ENCODE results near the gene KLF15. TPM values are rescaled to one million over a fixed set of nuclear protein-coding genes. Genes with fewer than 3 reads are reported as not detected.

The KLF15 gene
- total RNA-seq, 1 donor from 2014 or later, result 44.6 TPM

DNA sequence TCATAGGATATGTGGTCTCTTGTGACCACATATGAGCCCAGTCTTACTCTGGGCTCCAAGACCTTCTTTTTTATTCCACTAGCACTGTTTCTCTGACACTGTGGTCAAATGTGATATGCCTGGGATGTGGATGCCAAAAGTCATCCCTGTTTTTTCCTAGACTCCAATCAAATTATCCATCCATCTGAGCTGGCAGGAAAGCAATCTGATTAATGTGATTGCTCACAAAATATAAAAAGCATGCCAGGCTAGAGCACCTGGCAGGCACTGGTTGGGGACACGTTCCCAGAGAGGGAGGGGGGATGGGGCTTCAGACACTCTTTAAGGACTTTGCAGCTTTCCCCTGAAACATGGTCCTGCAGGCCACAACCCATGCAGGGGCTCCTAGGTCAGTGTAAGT lies 34.4 kb upstream of the KLF15 start:
- no peak overlapping the region for H3K27ac ChIP-seq
- peaks cover 6% of the 10 kb centered on the region for H3K4me1 ChIP-seq
- DNase-seq (no peak), ATAC-seq (no peak)
- no peaks in the 10 kb centered on the region for H3K36me3 ChIP-seq
- no peaks in the 10 kb centered on the region for H3K9me3 ChIP-seq
- no peak for TF ChIP-seq CTCF (IDR thresholded peaks at IDR 0.05)
- no peak overlapping the region for H3K4me3 ChIP-seq
- H3K27me3 ChIP-seq, result peaks cover 13% of the 10 kb centered on the region
- intact Hi-C loops (cut with DNase I), result no loop called here

DNA sequence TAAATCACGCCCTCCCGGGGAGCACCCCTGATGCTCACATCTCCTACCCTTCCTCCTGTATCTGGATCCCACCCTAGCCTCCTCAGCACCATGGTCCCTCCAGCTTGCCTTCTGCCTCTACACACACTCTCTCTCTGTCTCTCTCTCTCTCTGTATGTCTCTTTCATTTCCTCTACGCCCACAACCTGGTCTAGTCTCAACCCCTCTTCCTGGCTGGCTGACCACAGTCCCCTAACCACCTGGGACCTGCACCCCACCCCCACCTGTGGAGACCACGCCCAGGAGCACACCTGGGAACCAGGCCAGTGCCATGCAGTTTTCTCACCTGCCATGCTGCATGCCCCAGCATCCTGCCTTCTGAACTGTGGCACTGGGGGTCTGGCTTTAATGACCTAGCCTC lies 33.5 kb upstream of the KLF15 start:
- Histone ChIP-seq H3K27me3 (peaks cover 13% of the 10 kb centered on the region), H3K36me3 (no peaks in the 10 kb centered on the region), H3K4me3 (no peak overlapping the region), H3K27ac (no peak overlapping the region), H3K4me1 (peaks cover 6% of the 10 kb centered on the region), H3K9me3 (no peaks in the 10 kb centered on the region)
- ATAC-seq (no peak), DNase-seq (no peak)
- no peak for TF ChIP-seq CTCF (IDR thresholded peaks at IDR 0.05)
- intact Hi-C loops (cut with DNase I), result no loop called here

DNA sequence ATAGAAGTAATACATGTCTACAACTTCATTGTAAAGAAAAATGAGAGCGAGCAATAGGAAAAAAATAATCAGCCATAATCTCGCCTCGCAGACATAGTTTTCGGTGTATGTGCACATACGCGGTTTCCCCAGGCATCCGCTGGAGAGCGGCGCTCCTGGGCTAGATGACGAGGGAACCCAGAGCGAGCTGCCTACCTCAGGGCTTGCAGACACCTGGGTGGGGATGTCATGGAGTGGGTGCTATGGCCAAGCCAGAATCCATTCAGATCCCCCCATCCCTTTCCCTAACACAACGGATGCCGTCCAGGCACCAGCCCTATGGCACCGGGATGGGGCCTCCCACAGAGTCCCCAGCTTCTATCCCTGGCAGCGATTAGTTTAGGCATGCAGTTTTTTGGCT lies 33.0 kb upstream of the KLF15 start:
- intact Hi-C loops (cut with DNase I), result no loop called here
- TF ChIP-seq CTCF (IDR thresholded peaks at IDR 0.05), result no peak
- DNase-seq, result no peak

DNA sequence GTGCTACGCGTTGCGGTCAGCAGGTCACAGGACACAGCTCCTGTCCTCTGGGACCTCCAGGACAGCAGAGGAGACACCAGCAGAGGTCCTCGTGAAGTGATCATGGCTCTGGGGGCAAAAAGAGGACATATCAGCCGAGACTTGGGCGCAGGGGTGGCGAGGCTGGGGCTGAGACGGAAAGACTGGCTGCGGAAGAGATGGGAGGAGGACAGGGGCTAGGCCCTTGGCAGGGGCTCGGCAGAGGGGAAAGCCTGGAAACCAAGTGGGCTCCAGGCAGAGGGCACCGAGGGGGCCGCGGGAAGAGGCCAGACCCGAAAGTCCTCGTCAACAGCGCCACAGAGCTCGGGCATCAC lies 32.6 kb upstream of the KLF15 start:
- Histone ChIP-seq H3K9me3 (no peaks in the 10 kb centered on the region), H3K36me3 (no peaks in the 10 kb centered on the region), H3K4me1 (peaks cover 6% of the 10 kb centered on the region), H3K27me3 (peaks cover 8% of the 10 kb centered on the region), H3K27ac (no peak overlapping the region), H3K4me3 (no peak overlapping the region)
- ATAC-seq (no peak), DNase-seq (no peak)
- no peak for TF ChIP-seq CTCF (IDR thresholded peaks at IDR 0.05)
- intact Hi-C loops (cut with DNase I), result loop anchor here (5.0 kb wide), 1 partner anchor 127 kb away; no protein-coding TSS in a partner anchor

More for the DNA sequence above, 33.0 kb upstream of the KLF15 start:
- peaks cover 6% of the 10 kb centered on the region for H3K4me1 ChIP-seq
- no peaks in the 10 kb centered on the region for H3K9me3 ChIP-seq
- H3K36me3 ChIP-seq, result no peaks in the 10 kb centered on the region
- H3K4me3 ChIP-seq, result no peak overlapping the region
- peaks cover 12% of the 10 kb centered on the region for H3K27me3 ChIP-seq
- no peak overlapping the region for H3K27ac ChIP-seq
- no peak for ATAC-seq

DNA sequence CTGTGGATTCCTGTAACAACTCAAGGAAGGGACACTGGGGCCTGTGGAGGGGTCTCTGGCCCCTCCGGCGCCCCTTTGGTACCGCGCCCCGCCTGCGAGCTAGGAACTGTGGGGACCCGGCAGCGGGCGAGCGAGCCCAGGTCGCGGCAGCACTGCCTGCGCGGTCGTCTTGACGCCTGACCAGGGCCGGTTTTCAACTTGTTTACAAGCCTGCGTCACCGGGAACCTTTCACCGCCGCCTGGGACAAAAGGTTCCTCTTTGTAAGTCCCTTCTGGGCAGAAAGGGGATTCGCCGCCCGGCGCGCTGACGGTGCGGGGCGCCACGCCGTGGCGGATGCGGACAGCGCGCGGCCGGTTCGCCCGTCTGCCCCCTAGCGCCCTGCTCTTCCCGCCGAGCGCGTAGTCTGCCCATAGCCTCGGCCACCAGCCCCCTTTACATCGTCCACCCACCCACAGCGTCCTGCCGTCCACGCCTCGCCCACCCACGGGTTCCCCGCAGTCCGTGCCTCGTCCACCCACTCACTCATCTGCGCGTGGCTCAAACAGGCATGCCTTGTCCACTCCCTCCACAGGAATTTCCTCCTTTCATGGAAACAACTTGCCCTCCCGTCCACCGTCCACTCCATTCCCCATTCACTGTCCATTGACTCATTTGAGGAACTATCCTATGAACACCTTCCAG lies 32.0 kb upstream of the KLF15 start:
- peak; percentile 96 for DNase-seq
- Histone ChIP-seq H3K36me3 (no peaks in the 10 kb centered on the region), H3K4me1 (peaks cover 6% of the 10 kb centered on the region), H3K9me3 (no peaks in the 10 kb centered on the region), H3K27ac (peak overlapping the region; percentile 87), H3K4me3 (peak overlapping the region; percentile 45), H3K27me3 (peaks cover 2% of the 10 kb centered on the region)
- TF ChIP-seq CTCF (IDR thresholded peaks at IDR 0.05), result peak; percentile 91
- peak; percentile 99 for ATAC-seq
- intact Hi-C loops (cut with DNase I), result loop anchor here (5.0 kb wide), 1 partner anchor 127 kb away; no protein-coding TSS in a partner anchor

- Histone ChIP-seq H3K27me3 (no peaks in the 10 kb centered on the region), H3K9me3 (no peaks in the 10 kb centered on the region), H3K27ac (no peak overlapping the region), H3K4me1 (no peaks in the 10 kb centered on the region), H3K36me3 (no peaks in the 10 kb centered on the region), H3K4me3 (no peak overlapping the region)
- TF ChIP-seq CTCF (IDR thresholded peaks at IDR 0.05), result no peak
- DNase-seq (no peak), ATAC-seq (no peak)
- intact Hi-C loops (cut with DNase I), result no loop called here
These were observed 24.8 kb upstream of the KLF15 start for GRCh38 chr3:126381966-126382365.
